ENCODE results near the gene DLX6.

GRCh38 chr7:97022491-97023306 lies 17.3 kb downstream of the DLX6 start:
- TF ChIP-seq CTCF (IDR thresholded peaks at IDR 0.05), result no peak
- no peak for TF ChIP-seq EP300 (IDR thresholded peaks at IDR 0.05)
- no peak for TF ChIP-seq POLR2A (IDR thresholded peaks at IDR 0.05)
- TF ChIP-seq POLR2AphosphoS5 (IDR thresholded peaks at IDR 0.05), result no peak
